Bone marrow (tissue), 2 donors: ENCODE measurements around the gene RERE.

Experiments used
- DNase-seq, 2 donors: peaks; one replicate each; lab custom pipeline; 2025; lab: John Stamatoyannopoulos, UW

RERE gene

DNA sequence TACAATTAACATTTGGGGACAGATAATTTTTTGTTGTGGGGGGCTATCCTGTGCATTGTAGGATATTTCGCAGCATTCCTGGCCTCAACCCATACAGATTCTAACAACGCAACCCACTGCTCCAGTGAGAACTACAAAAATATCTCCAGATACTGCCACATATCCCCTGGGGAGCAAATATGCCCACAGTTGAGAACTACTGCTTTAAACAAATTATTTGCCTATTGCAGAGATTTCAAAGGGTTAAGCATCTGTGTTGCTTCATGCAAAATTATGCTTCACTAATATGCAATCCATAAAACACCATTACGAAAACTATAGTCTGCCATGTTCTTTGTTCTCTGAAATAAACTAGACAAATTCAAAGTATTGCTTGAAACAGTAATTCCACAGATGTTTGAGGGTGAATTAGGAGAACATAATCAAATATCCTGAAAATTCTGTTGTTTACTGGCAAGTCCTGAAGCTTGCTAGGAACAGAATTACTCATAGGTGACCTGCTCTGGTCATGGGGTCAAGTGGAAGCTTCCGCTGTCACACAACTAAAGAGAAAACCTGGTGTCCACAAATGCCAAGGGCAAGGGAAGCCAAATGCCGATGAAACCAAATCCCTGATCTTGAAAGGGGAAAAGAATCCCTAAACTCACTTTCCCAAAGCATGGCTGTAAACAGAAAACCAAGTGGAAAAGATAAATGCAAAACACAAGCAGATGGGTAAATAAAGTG is 149.4 kb downstream of the RERE start:
- no peak for DNase-seq

DNA sequence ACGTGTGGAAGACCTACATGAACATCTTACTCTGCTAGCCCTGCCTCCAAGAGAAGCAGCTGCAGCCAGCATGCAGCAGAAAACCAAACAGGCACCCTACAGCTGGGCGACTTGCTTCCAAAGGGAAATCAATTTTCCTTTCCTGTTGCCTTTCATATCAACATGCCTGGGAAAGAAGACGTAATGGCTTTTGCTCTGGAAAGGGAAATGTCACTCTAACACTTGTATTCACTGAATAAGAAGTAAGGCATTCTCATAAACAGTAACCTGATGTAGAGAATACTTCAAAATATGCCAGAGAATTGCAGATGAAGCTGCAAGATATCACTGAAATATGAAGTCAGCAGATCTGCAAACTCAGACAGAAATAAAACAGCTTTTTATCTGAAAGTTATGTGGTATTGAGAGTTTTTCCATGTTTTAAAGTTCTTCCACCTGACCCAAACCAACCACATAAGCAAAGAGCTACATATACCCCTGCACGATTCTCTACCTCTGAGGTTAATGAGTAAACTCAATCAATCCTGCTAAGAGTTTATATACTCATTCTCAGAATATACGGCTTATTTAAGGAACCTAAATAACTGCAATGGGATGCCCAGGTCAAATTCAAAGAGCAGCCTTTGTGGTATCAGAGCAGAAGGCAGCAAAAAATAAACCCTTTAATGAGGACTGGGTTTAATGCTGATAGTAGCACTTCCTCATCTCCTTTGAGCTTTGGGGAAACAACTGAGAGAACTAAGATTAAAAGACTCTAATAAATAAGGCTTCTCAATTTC is 150.9 kb downstream of the RERE start:
- DNase-seq = no peak

DNA sequence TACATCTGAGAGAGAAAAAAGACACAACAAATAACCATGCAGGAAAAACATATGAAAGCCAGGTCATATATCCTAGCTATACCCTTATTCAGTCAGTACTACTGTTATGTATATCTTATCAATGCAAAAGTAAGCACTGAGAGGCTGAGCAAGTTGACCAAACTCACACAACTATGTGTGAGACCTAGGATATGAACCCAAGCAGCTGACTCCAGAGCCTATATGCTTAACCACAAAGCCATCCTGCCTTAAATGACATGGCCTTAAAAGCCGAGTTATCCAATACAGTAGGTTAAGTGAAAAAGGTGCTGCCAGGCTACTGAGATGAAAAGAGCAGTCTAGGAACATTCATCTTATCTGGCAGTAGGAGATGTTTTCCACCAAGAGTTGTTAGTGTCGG is 151.6 kb downstream of the RERE start:
- DNase-seq = no peak

DNA sequence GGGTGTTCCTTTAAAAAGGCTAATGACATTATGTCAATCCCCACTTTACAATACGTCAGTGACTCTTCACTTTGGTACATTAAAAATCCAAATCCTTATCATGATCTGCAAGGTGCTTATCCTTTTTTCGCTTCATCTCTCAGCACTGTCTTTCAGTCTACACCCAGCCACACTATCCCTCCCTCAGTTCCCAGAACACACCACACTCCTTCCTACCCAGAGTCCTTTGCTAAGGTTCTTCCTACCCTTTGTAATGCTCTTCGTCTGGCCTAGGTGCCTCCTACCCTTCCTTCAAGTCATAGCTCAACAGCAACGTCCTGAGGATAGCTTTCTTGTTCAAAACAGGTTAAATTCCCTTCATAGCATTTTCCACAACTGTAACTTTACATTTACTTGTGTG is 152.6 kb downstream of the RERE start:
- DNase-seq = no peak

DNA sequence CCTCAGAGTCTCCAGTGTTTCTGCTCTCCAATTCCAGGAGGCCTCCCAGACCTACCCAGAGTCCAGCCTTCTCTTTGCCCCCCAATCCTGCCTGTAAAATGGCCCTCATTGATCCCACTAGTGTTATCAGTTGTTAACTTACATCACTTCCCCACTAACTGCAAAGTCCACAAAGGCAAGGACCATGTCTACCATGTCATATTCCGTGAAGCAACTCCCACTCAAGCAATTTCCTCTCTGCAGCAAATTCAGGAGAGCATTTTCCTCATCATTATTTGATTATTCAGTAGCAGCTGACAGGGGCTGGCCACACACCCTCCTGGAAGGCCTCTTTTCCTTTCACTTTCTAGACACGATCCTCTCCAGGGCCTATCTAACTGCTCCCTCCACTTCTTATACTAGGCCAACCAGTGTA is 153.5 kb downstream of the RERE start:
- peak in 1 of 2 donors; percentile 73 for DNase-seq

DNA sequence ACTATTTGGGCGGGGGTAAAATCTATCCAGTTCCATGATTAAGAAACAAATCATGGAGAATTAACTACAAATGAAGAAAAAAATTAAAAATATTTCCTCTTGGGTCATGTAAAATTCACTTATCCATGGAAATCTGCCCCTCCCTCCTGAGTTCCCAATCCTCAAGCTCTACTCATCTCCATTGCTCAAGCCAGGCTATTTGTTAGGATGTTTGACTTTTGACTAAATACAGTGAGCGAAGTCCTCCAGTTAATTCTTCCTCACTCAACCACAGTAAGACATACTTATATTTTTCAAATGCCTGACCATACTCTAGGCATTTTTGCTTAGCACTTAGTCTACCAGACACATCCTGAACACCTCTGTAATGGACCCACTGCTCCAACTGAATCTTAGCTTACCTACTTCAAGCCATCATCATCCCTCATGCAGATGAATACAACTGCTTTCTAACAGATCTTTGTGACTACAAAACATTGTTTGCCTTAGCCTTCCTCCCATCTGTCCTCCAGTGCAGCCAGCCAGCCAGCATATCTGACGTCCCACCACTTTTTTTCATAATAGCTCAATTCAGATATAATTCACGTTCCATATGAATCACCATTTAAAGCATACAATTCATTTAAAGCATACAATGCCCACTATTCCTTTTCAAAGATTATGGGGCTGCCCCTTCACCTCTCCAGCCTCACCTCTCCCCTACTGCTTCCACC is 154.2 kb downstream of the RERE start:
- DNase-seq = no peak

DNA sequence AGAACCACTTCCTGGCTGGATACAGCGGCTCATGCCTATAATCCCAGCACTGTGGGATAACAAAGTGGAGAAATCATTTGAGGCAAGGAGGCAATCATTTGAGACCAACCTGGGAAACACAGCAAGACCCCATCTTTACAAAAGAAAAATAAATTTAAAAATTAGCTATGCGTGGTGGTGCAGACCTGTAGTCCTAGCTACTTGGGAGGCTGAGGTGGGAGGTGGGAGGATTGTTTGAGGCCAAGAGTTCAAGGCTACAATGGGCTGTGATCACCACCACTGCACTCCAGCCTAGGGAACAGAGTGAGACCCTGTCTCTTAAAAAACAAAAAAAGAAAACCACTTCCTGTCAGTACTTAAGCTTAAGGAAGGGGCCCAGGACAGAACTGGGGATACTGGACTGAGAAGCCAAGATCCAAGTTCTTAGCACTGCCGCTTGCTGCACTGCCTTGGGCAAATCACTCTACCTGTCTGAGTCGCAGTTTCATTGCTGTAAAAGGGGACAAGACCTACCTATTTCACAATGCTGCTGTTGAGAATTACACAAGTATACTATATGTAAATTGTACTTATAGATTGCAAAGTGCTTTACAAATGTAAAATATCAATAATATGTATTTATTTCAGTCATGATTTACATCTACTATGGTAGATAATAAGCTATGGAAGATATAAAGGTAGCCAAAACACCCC is 154.9 kb downstream of the RERE start:
- DNase-seq = no peak

DNA sequence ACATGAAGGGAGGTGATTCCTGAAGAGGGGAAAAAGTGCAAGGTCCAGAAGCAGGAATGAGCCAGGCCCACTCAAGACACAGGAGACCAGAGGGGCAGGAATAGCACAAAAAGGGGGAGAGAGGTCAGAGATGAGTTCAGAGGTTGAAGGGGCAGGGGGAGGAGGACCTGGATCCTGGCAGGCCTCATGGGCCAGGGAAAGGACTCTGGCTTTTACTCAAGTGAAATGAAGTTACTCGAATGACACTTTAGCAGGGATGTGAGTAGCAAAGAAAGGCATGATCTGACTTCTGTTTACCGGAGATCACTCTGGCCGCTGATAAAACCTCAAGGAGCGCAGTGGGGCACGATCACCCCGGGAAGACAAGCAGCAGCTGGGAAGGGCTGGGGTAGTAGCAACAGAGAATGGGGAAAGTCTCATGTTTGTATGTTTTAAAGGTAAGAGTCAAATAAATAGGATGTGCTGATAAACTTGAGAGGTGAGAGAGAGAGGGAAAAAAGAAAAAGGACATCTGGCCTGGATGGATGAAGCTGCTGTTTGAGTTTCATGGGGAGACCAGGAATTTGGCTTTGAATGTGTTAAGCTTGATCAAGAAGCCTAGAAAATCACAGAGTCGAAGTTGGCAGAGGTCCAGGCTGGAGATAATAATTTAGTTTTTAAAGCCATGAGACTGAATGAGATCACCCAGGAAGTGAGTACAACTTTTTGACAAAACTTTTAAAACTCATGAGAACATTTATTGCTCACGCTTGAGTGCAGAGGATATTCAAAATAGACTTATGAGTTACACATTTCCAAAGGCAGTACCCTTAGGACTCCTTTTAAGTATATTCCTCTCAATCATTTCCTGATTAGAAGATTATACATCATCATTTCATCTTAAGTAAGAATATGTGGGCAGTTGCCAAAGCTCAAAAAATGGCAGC is 156.0 kb downstream of the RERE start:
- DNase-seq = no peak

DNA sequence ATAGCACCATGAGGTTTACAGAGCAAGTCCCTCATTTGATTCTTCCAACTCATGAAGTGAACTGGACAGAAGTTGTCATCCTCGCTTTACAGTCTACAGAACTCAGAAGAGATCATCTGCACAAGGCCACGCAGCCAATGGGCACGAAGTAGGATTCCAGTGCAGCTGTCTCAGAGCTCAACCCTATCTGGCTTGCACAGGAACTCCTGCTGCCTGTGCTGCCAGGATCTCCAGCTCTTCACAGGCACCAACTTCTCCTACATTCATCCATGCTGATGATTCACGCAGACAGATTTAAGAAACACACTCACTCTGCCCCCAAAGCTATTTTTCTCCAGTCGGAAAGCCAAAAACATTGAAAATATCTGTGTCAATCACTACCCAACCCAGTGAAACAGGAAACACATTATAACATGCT is 157.0 kb downstream of the RERE start:
- peak in 1 of 2 donors; percentile 94 for DNase-seq

DNA sequence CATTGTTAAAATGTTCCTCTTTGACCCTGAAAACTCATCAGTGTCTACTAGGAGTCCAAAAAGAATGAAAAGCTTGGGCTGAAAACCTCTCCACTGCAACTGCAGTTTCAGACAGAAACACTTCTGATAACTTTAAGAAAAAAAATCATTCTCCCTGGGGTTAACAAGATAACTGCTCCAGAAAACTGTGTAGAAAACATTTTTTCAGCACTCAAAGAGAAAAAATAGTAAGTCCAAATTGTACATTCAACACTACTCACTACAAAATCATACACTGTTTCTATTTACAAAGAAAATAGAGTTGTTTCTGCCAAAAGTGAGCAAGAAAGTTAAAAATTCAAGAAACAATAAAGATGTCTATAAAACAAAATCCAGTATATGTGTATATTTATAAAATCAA is 157.8 kb downstream of the RERE start:
- DNase-seq = no peak

DNA sequence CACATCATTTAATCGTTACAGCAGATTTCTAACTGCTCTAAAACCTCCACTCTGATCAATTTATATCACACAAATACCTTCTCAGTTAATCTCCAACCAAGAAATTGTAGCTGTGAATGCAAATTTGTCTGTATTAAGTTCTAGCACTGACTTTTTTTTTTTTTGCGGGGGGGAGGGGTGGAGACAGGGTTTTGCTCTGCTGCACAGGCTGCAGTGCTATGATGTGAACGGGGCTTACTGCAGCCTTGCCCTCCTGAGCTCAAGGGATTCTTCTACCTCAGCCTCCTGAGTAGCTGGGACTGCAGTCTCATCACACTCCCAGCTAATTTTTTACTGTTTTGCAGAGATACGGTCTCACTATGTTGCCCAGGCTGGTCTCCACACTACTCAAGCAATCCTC is 163.6 kb downstream of the RERE start:
- no peak for DNase-seq

DNA sequence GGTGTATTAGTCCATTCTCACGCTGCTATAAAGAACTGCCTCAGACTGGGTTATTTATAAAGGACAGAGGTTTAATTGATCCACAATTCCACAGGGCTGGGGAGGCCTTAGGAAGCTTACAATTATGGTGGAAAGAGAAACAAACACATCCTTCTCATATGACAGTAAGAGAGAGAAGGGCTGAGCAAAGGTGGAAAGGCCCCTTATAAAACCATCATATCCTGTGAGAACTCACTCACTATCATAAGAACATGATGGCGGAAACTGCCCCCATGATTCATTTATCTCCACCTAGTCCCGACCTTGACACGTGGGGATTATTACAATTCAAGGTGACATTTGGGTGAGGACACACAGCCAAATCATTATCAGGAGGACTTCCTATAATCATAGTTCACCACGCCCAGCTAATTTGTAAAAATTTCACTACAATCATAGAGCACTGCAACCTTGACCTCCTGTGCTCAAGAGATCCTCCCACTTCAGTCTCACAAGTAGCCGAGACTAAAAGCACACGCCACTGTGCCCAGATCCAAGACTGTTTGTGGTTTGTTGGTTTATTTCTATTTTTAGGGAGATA is 164.9 kb downstream of the RERE start:
- no peak for DNase-seq

DNA sequence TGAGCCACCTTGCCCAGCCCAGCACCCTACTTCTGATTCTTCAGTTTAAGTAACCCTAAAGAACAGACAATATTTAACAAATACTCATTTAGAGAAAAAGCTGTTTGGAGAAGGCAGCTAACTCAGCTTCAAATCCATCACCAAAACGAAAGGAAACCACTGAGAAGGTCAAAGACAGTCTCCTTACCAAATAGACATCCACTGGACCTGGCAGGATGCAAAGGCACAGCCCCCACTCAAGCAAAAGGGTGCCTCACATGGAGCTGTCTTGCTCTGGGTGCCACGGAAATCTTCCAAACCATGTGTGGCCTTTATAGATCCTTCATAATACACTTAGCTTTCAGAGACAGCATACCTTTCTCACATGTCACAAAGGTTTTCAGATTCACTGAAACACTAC is 165.5 kb downstream of the RERE start:
- DNase-seq = no peak

DNA sequence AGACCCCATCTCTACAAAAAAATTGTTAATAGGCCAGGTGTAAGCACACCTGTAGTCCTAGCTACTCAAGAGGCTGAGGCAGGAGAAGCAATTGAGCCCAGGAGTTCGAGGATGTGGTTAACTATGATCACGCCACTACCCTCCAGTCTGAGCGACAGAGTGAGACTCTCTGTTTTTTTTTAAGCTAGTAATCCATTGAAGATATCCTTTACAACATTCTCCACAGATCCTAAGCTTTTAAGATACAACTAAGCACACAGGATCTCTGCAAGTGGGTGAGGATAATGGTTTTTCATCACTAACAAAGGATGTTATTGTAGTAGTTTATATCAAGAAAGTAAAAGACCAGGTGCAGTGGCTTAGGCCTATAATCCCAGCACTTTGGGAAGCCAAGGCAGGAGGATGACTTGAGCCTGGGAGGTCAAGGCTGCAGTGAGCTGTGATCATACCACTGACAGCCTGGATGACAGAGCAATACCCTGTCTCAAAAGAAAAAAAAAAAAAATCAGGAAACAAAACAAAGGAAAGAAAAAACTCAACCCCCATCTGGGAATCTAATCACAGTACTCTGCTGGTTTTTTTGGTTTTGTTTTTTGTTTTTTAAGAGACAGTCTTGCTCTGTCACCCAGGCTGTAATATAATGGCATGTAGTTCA is 166.1 kb downstream of the RERE start:
- no peak for DNase-seq

DNA sequence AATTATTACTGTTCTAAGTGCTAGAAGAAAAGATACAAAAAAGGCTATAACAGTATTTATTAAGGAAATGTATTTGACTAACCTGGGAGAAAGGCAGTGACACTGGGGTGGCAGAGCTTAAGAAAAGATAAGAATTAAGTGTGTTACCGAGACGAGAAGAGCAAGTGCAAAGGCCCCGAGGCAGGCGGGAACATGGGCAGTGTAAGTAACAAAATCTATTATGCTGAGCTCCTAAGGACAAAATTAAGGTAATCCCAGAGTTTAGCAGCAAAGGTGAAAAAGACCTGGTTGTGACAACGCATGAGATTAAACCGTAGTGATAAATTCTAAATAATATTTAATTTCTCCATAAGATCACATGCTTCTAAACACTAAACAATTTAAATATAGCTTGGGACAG is 167.6 kb downstream of the RERE start:
- no peak for DNase-seq

DNA sequence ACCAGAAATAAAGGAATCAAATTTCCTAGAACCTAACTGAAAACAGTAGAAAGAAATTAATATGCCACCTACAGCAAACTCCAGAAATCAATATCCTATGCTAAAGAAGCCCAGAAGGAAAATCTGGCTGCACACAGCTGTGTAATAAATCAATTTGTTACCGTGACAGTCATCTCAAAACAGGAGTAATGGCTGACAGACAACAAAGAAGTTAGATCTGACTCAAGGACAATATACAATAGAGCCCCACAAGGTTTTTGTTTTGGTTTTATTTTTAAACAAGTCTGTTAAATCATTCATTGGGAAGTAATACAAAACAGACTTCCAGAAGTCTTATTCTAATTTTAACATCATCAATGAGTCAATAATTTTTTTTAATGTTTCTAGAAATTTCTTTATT is 168.4 kb downstream of the RERE start:
- DNase-seq = peak in 1 of 2 donors; percentile 67

DNA sequence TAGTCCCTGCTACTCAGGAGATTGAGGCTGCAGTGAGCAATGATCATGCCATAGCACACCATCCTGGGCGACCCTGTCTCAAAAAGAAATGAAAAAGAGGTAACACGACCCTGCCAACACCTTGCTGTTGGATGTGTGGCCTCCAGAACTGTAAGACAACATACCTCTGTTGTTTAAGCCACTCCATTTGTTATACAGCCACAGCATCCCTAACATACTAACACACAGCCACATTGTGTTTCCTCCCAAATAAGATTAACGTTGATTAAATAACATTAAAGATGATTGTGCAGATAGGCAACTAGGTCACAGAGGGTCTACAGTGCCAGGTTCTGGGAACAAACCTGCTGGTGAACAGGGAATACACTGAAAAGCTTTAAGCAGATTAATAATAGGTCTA is 170.4 kb downstream of the RERE start:
- DNase-seq = no peak

DNA sequence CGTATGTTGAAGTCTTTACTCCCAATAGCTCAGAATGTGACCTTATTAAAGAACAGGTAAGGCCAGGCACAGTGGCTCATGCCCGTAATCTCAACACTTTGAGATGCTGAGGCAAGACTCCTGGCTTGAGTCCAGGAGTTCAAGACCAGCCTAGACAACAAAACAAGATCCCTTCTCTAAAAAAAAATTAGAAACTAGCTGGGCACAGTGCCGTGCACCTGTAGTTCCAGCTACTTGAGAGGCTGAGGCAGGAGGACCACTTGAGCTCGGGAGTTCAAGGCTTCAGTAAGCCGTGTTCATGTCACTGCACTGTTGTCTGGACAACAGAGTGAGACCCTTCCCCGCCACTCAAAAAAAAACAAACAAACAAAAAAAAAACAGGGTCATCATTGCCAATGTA is 171.3 kb downstream of the RERE start:
- DNase-seq = no peak

DNA sequence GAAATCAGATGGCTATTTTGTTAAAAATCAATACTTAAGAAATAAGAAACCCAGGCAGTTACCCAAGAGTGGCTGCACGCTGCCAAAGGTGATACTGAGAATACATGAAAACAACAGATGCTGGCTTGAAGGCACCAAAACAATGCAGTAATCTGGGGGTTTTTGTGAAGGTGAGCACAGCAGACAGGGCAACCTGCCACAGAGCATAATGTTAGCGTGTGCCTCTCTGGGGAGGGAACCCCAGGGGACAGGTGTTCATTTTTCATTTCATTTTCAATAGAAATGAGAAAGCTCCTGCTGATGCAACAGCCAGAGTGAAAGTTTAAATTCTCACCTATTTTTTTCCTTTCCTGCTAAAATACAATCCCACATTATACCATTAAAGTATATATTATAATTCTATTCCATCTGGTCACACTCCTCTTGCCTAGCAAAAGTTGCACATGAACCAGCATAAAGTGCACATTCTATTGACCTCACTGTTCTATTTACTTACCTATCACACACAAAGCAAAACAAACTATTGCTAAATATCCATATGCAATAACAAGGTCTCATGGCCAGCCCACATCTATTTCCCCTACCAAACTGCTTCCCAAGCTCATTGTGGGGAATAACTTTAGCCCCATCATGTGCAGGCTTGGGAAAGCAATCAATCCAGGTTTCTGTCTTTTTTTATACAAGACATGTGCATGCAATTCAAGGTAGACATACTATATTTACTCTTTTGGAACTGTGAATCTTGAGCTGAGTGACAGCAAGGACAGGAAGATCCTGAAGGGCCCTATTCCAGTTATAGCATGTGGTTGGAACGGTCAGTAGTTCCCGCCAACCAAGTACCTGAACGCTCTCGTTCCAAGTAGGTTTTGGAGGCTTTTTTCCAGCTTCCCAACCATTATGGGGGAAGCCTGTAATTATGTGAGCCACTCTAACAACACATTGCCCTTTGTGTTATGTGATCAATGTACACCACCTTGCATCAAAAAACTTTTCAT is 173.6 kb downstream of the RERE start:
- DNase-seq = no peak
